Sigmoid colon (tissue), 3 donors: Measurements from ENCODE around the gene UBA3.

Source experiments
- POLR2A ChIP-seq, 2 donors: fragments of 450-650 bp; IDR thresholded peaks; one replicate each; pipeline ENCODE4 v1.6.1; 2016; ENCODE audit warnings: antibody characterized with exemption in 2 of 2, mild to moderate bottlenecking in 2 of 2, moderate library complexity in 2 of 2
- TF ChIP-seq, protein P1 (sequence below), 4 experiments: fragments of 450-650 bp in 3 of 4; fragments of 200-600 bp in 1 of 4; IDR thresholded peaks; one replicate each; pipeline ENCODE4 v1.5.1; 2016 to 2019; ENCODE audit warnings: antibody characterized with exemption in 4 of 4, mild to moderate bottlenecking in 3 of 4, moderate library complexity in 2 of 4

DNA sequence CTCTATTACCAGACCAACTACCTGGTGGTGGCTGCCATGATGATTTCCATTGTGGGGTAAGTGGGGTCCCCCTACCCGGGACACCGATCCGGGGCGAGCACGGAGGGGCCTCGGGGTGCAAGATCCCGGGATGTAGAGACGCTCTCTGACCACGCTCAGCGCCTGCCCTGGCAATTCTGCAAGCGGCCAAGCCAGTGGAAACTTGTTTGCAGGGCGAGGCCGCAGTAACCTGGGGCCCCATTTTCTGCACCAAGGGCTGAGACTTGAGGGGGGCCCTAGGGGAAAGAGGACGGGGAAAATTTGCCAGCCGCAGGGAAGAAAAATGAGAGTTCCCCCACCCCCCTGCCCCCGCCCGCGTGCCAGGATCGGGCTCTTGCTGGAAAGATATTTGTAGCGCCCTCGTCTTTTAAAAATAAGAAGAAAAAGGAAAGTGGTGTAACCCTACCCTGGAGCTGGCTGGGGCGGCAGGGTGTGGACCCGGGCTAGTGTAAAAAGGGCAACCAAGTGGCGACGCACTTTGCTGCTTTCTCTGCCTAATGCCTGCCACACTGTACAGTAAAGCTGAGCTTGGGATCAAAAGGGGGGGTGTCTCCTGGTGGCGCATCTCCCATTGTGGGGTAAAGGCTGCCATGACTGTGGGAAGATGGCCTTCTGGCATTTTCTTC lies 5.1 kb upstream of the UBA3 start:
- TF ChIP-seq, protein P1, sequence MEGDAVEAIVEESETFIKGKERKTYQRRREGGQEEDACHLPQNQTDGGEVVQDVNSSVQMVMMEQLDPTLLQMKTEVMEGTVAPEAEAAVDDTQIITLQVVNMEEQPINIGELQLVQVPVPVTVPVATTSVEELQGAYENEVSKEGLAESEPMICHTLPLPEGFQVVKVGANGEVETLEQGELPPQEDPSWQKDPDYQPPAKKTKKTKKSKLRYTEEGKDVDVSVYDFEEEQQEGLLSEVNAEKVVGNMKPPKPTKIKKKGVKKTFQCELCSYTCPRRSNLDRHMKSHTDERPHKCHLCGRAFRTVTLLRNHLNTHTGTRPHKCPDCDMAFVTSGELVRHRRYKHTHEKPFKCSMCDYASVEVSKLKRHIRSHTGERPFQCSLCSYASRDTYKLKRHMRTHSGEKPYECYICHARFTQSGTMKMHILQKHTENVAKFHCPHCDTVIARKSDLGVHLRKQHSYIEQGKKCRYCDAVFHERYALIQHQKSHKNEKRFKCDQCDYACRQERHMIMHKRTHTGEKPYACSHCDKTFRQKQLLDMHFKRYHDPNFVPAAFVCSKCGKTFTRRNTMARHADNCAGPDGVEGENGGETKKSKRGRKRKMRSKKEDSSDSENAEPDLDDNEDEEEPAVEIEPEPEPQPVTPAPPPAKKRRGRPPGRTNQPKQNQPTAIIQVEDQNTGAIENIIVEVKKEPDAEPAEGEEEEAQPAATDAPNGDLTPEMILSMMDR (IDR thresholded peaks at IDR 0.05): no peak
- no peak for TF ChIP-seq POLR2A (IDR thresholded peaks at IDR 0.05)
